Raji (cell line): ENCODE data around the gene SMARCAL1.

Experiments used
- POLR2A ChIP-seq: IDR thresholded peaks from 2 replicates; pipeline ENCODE4 v1.6.1; 2011; ENCODE audit warnings: low read depth, low read length, control low read depth; ENCODE audit not compliant: insufficient read depth

The SMARCAL1 gene

GRCh38 chr2:216388046-216388884, 24.0 kb upstream of the SMARCAL1 start:
- no peak for TF ChIP-seq POLR2A

GRCh38 chr2:216389570-216389969, 22.7 kb upstream of the SMARCAL1 start:
- no peak for TF ChIP-seq POLR2A

- TF ChIP-seq POLR2A: no peak
These were observed 20.9 kb upstream of the SMARCAL1 start for GRCh38 chr2:216391401-216391800.

GRCh38 chr2:216392018-216392562, 20.2 kb upstream of the SMARCAL1 start:
- no peak for TF ChIP-seq POLR2A

GRCh38 chr2:216392945-216393840, 19.1 kb upstream of the SMARCAL1 start:
- TF ChIP-seq POLR2A: no peak

- TF ChIP-seq POLR2A: no peak
These were observed 17.4 kb upstream of the SMARCAL1 start for GRCh38 chr2:216394881-216395280.

GRCh38 chr2:216399621-216400020, 12.7 kb upstream of the SMARCAL1 start:
- no peak for TF ChIP-seq POLR2A

GRCh38 chr2:216402751-216403150, 9.5 kb upstream of the SMARCAL1 start:
- TF ChIP-seq POLR2A: no peak

GRCh38 chr2:216404010-216404618, 8.2 kb upstream of the SMARCAL1 start:
- TF ChIP-seq POLR2A: no peak

GRCh38 chr2:216405588-216405987, 6.7 kb upstream of the SMARCAL1 start:
- TF ChIP-seq POLR2A: no peak

- TF ChIP-seq POLR2A: no peak
These were observed 5.5 kb upstream of the SMARCAL1 start for GRCh38 chr2:216406826-216407225.

- TF ChIP-seq POLR2A: no peak
These were observed 3.6 kb upstream of the SMARCAL1 start for GRCh38 chr2:216408426-216409290.

GRCh38 chr2:216410550-216410949, 1.7 kb upstream of the SMARCAL1 start:
- TF ChIP-seq POLR2A: no peak

GRCh38 chr2:216413882-216414281, 1.6 kb downstream of the SMARCAL1 start:
- TF ChIP-seq POLR2A: no peak

GRCh38 chr2:216414772-216415319, 2.6 kb downstream of the SMARCAL1 start:
- no peak for TF ChIP-seq POLR2A

GRCh38 chr2:216415541-216415940, 3.3 kb downstream of the SMARCAL1 start:
- no peak for TF ChIP-seq POLR2A
